Glutamatergic neuron (in vitro differentiated cells): ENCODE results near the gene SPART. TPM values are rescaled to one million over a fixed set of nuclear protein-coding genes. Genes with fewer than 3 reads are reported as not detected.
"Not testable (repeated sequence)": the region's sequence is repeated elsewhere in the genome, so short reads cannot be mapped to it uniquely, and the experiment has no call there.

ENCODE experiments used
- DNase-seq: peaks from one replicate; pipeline ENCODE4 v3.0.0; 2022
- H3K27ac Mint-ChIP-seq: one replicate; pipeline ENCODE4 v1.8.0; 2020; ENCODE audit warnings: mild to moderate bottlenecking, mixed read lengths, inconsistent platforms; ENCODE audit not compliant: unreplicated experiment
- H3K27me3 Mint-ChIP-seq: one replicate; pipeline ENCODE4 v1.8.0; 2020; ENCODE audit warnings: mild to moderate bottlenecking, moderate library complexity, mixed read lengths, inconsistent platforms; ENCODE audit not compliant: unreplicated experiment
- H3K36me3 Mint-ChIP-seq: one replicate; pipeline ENCODE4 v1.8.0; 2020; ENCODE audit warnings: mild to moderate bottlenecking, mixed read lengths, inconsistent platforms; ENCODE audit not compliant: unreplicated experiment
- H3K4me1 Mint-ChIP-seq: one replicate; pipeline ENCODE4 v1.8.0; 2020; ENCODE audit warnings: mild to moderate bottlenecking, low read depth, mixed read lengths, inconsistent platforms; ENCODE audit not compliant: unreplicated experiment
- H3K4me3 Mint-ChIP-seq: one replicate; pipeline ENCODE4 v1.8.0; 2020; ENCODE audit warnings: mild to moderate bottlenecking, mixed read lengths, inconsistent platforms; ENCODE audit not compliant: unreplicated experiment
- H3K9me3 Mint-ChIP-seq: one replicate; pipeline ENCODE4 v1.8.0; 2020; ENCODE audit warnings: mild to moderate bottlenecking, moderate library complexity, mixed read lengths, inconsistent platforms; ENCODE audit not compliant: unreplicated experiment
- CTCF ChIP-seq: fragments of 200-600 bp; sonication (generic); IDR thresholded peaks from one replicate; pipeline ENCODE4 v1.5.0; 2021; ENCODE audit not compliant: partially characterized antibody, unreplicated experiment
- total RNA-seq: library from RNA; stranded (reverse); fragmentation: NEBNext Ultra II Directional; extraction: Animal tissue kit (Norgen Biotek cat#: 25700); gene quantifications from one replicate; pipeline ENCODE4 v1.2.1, GENCODE V29; 2021; ENCODE audit not compliant: unreplicated experiment

Gene SPART
- total RNA-seq, 1 donor from 2014 or later: 7.4 TPM

DNA sequence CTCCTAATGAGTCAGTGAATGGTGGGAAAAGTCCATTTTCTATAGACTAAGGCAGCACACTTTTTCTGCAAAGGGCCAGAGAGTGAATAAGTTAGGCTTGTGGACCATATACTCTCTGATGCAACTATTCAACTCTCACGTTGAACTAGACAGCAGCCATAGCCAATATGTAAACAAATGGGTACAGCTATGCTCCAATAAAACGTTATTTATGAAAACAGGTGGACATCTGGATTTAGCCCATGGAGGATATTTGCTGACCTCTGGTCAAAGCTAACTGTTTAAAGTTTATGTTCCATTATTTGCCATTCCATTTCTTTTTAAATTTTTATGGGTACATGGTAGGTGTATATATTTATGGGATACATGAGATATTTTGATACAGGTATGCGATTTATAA is 43.9 kb downstream of the SPART start:
- Mint-ChIP-seq H3K27ac (no peak overlapping the region), H3K9me3 (no peaks in the 10 kb centered on the region), H3K4me1 (no peaks in the 10 kb centered on the region), H3K36me3 (no peaks in the 10 kb centered on the region), H3K27me3 (peaks cover 2% of the 10 kb centered on the region), H3K4me3 (no peak overlapping the region)
- no peak for TF ChIP-seq CTCF
- no peak for DNase-seq

GRCh38 chr13:36299469-36299868 is 46.7 kb downstream of the SPART start:
- H3K4me1 Mint-ChIP-seq, H3K36me3 Mint-ChIP-seq, H3K4me3 Mint-ChIP-seq, H3K27me3 Mint-ChIP-seq, H3K9me3 Mint-ChIP-seq, H3K27ac Mint-ChIP-seq, DNase-seq: not testable (repeated sequence)

- DNase-seq: no peak
- no peak overlapping the region for H3K27ac Mint-ChIP-seq
- H3K36me3 Mint-ChIP-seq: no peaks in the 10 kb centered on the region
- peaks cover 2% of the 10 kb centered on the region for H3K27me3 Mint-ChIP-seq
- TF ChIP-seq CTCF: no peak
- no peaks in the 10 kb centered on the region for H3K4me1 Mint-ChIP-seq
- H3K4me3 Mint-ChIP-seq: peak overlapping the region; percentile 97
- H3K9me3 Mint-ChIP-seq: no peaks in the 10 kb centered on the region
These were observed 47.6 kb downstream of the SPART start for GRCh38 chr13:36298535-36299068.

DNA sequence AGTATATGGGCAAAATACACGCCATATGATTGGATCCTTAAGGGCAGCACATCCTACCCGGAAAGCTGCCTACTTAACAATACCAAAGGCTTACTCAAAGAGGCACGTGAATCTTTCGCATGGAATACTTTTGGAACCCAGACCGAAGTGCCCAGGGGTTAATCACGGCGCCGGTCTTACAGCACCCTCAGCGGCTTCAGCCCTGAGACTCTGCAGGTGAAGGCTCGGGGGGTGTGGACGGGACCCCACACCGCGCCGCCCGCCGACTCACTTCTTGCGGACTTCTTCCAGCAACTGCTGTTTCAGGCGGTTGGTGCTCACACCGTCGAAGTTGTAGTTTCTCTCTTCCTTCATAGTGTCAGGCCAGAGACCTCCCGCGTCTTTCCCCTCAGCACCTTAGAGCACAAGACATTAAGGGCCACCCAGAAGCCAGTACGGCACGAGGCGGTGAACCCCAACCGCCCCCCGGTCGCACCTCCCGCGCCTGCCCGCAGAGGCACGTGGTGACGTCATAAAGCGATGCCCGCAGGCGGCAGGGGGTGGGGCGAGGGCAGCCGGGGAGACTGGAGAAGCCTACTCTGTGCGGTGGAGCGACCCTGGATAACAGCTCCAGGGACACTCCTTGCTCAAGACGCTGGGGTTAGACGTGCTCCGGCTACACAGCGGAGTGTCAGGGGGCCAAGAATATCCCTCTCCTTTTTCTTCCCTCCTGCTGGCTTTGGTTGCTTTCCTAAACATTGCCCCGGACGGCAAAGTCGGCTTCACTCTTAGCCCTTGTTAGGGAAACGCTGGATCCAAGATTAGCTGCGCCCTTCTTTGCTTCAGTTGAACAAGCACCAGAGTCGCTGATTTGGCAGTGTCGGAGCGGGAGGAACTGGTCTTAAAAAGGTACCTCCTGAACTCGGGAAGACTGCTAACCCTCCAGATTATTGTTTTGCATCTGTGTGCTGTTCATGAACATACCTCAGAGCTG is 48.5 kb downstream of the SPART start, which contains the start of gene CCDC169:
Gene CCDC169, minus strand, starts transcription at position 449 of the 973 bp plus-strand sequence. Its CDS starts 95 bp downstream, at position 354.
- Mint-ChIP-seq H3K4me3 (peak within 1 kb of the TSS; percentile 97), H3K27ac (peak within 1 kb of the TSS; percentile 68), H3K27me3 (peaks cover 2% of the 10 kb centered on the region), H3K9me3 (no peaks in the 10 kb centered on the region), H3K36me3 (no peaks in the 10 kb centered on the region), H3K4me1 (no peaks in the 10 kb centered on the region)
- TF ChIP-seq CTCF: no peak
- DNase-seq: peak; percentile 85

- no peak for TF ChIP-seq CTCF
- H3K36me3 Mint-ChIP-seq: no peaks in the 10 kb centered on the region
- H3K27me3 Mint-ChIP-seq: no peaks in the 10 kb centered on the region
- H3K4me1 Mint-ChIP-seq: no peaks in the 10 kb centered on the region
- no peak for DNase-seq
- H3K9me3 Mint-ChIP-seq: no peaks in the 10 kb centered on the region
- H3K27ac Mint-ChIP-seq: no peak overlapping the region
- H3K4me3 Mint-ChIP-seq: no peak overlapping the region
These were observed 52.1 kb downstream of the SPART start for GRCh38 chr13:36294096-36294495.
